ENCODE results near the gene GRAMD2B. TPM values are rescaled to one million over a fixed set of nuclear protein-coding genes. Genes with fewer than 3 reads are reported as not detected.

GRAMD2B gene
- total RNA-seq, 1 donor = 2.2 TPM

- DNase-seq (ENCODE audit: low read depth in 2 of 3, low spot score in 2 of 3) = no peak
Observed at GRCh38 chr5:126527892-126528291, 104.7 kb downstream of the GRAMD2B start.

GRCh38 chr5:126531543-126532120 lies 108.4 kb downstream of the GRAMD2B start:
- DNase-seq (ENCODE audit: low read depth in 2 of 3, low spot score in 2 of 3) = no peak

GRCh38 chr5:126534553-126534952 lies 111.3 kb downstream of the GRAMD2B start:
- no peak for DNase-seq (ENCODE audit: low read depth in 2 of 3, low spot score in 2 of 3)

- no peak for DNase-seq (ENCODE audit: low read depth in 2 of 3, low spot score in 2 of 3)
Observed at GRCh38 chr5:126535856-126536545, 112.8 kb downstream of the GRAMD2B start.

- no peak for DNase-seq (ENCODE audit: low read depth in 2 of 3, low spot score in 2 of 3)
Observed at GRCh38 chr5:126536874-126537273, 113.7 kb downstream of the GRAMD2B start.

GRCh38 chr5:126538579-126538978 lies 115.4 kb downstream of the GRAMD2B start:
- DNase-seq (ENCODE audit: low read depth in 2 of 3, low spot score in 2 of 3) = no peak

GRCh38 chr5:126540631-126541030 lies 117.4 kb downstream of the GRAMD2B start:
- DNase-seq (ENCODE audit: low read depth in 2 of 3, low spot score in 2 of 3) = no peak

- DNase-seq (ENCODE audit: low read depth in 2 of 3, low spot score in 2 of 3) = no peak
Observed at GRCh38 chr5:126542441-126542840, 119.2 kb downstream of the GRAMD2B start.

- no peak for DNase-seq (ENCODE audit: low read depth in 2 of 3, low spot score in 2 of 3)
Observed at GRCh38 chr5:126543009-126543408, 119.8 kb downstream of the GRAMD2B start.

GRCh38 chr5:126543660-126544059 lies 120.5 kb downstream of the GRAMD2B start:
- no peak for DNase-seq (ENCODE audit: low read depth in 2 of 3, low spot score in 2 of 3)

Other genes starting within 250 kb of the GRAMD2B start
- gene ALDH7A1, start 171.8 kb downstream of the GRAMD2B start, total RNA-seq = 3.5 TPM
- 18.3 TPM for gene PHAX, start 177.5 kb downstream of the GRAMD2B start, total RNA-seq

Data from hematopoietic multipotent progenitor cell (in vitro differentiated cells).